HepG2 (cell line): ENCODE results near the gene ZNF492. TPM values are rescaled to one million over a fixed set of nuclear protein-coding genes. Genes with fewer than 3 reads are reported as not detected.

Source experiments
- ATAC-seq: fragments of 200-7000 bp; cut with Tn5 transposase; 3 replicates; pipeline ENCODE4 v1.9.1; 2020; ENCODE audit warnings: mild to moderate bottlenecking, moderate library complexity
- BruUV-seq: library from RNA; stranded (reverse); fragments of 400-500 nt; replicated peaks from 2 replicates; lab custom pipeline; 2021; lab: Mats Ljungman, UMichigan
- CTCF ChIA-PET: fragments of 300-600 bp; formaldehyde crosslinking; extraction: SDS; loops from one replicate; lab custom pipeline; 2021; ENCODE audit warnings: low total read pairs, inconsistent platforms, low intra/inter-chr PET ratio; lab: Yijun Ruan, JAX
- POLR2A ChIA-PET: fragments of 350-600 bp; sonication (Branson Sonifier 250); formaldehyde crosslinking; loops from one replicate; lab custom pipeline; 2020; ENCODE audit warnings: antibody characterized with exemption, inconsistent platforms; lab: Yijun Ruan, JAX
- DNase-seq: peaks from one replicate; pipeline ENCODE4 v3.0.0-alpha.2; 2015; ENCODE audit warnings: low spot score
- FAIRE-seq: peaks from 3 replicates; lab custom pipeline; 2011; peaks lifted over from hg19 to GRCh38; lab: Jason Lieb, UNC
- H2AFZ ChIP-seq: one replicate; pipeline ENCODE4 v1.6.1; 2011; ENCODE audit warnings: low read length, inconsistent platforms
- H3K27ac ChIP-seq: fragments of 300-600 bp; 3 replicates; pipeline ENCODE4 v1.8.0; 2011; ENCODE audit warnings: mixed run types, mild to moderate bottlenecking, mixed read lengths, low read length, inconsistent platforms; ENCODE audit not compliant: insufficient read depth; ENCODE audit errors: extremely low read length
- H3K27me3 ChIP-seq, 2 experiments: fragments of 200-600 bp in 1 of 2; 2 replicates in 1 of 2; 3 replicates in 1 of 2; pipeline versions ENCODE4 v1.6.0 to v1.8.0; 2011; ENCODE audit warnings: low read length in 2 of 2, mild to moderate bottlenecking in 2 of 2, moderate library complexity in 2 of 2, inconsistent platforms in 1 of 2; ENCODE audit not compliant: insufficient read depth in 2 of 2, control insufficient read depth in 1 of 2
- H3K36me3 ChIP-seq, 2 experiments: fragments of 200-600 bp in 1 of 2; replicated peaks in 1 of 2; 2 replicates in 1 of 2; 3 replicates in 1 of 2; pipeline versions ENCODE4 v1.5.1 to v1.8.0; 2011; ENCODE audit warnings: low read length in 2 of 2, inconsistent platforms in 1 of 2; ENCODE audit not compliant: insufficient read depth in 2 of 2, control insufficient read depth in 1 of 2
- H3K4me1 ChIP-seq: 2 replicates; pipeline ENCODE4 v1.5.1; 2012; ENCODE audit warnings: low read length, inconsistent platforms; ENCODE audit not compliant: insufficient read depth
- H3K4me2 ChIP-seq: 2 replicates; pipeline ENCODE4 v1.6.0; 2011; ENCODE audit warnings: low read depth, low read length, inconsistent platforms
- H3K4me3 ChIP-seq, 3 experiments: fragments of 200-600 bp in 1 of 3; sonication (generic), shearing (Covaris generic) in 1 of 3; replicated peaks in 1 of 3; 2 replicates each; pipeline ENCODE4 v1.5.1; 2011 to 2016; ENCODE audit warnings: low read length in 3 of 3, inconsistent platforms in 2 of 3, low read depth in 2 of 3, mild to moderate bottlenecking in 2 of 3, control low read depth in 1 of 3, mixed read lengths in 1 of 3; ENCODE audit not compliant: insufficient read depth in 1 of 3
- H3K79me2 ChIP-seq: one replicate; pipeline ENCODE4 v1.6.1; 2011; ENCODE audit warnings: low read length, inconsistent platforms; ENCODE audit not compliant: insufficient read depth
- H3K9ac ChIP-seq: 2 replicates; pipeline ENCODE4 v1.6.0; 2011; ENCODE audit warnings: mild to moderate bottlenecking, low read depth, low read length, inconsistent platforms; ENCODE audit not compliant: insufficient read depth
- H3K9me3 ChIP-seq: 2 replicates; pipeline ENCODE4 v1.5.1; 2012; ENCODE audit warnings: mild to moderate bottlenecking, low read length
- H4K20me1 ChIP-seq: 2 replicates; pipeline ENCODE4 v1.6.0; 2011; ENCODE audit warnings: inconsistent platforms, mild to moderate bottlenecking, low read length, moderate library complexity; ENCODE audit not compliant: insufficient read depth
- HBP1 ChIP-seq: IDR thresholded peaks from 2 replicates; pipeline ENCODE4 v1.6.1; 2016; ENCODE audit warnings: low read depth, control low read depth
- HMG20A ChIP-seq: IDR thresholded peaks from 2 replicates; pipeline ENCODE4 v1.6.1; 2016; ENCODE audit warnings: borderline replicate concordance
- HOXD1 ChIP-seq: sonication (generic); formaldehyde crosslinking; IDR thresholded peaks from 2 replicates; pipeline ENCODE4 v1.5.0; 2020; ENCODE audit warnings: missing genetic modification reagents
- KAT7 ChIP-seq: IDR thresholded peaks from 2 replicates; pipeline ENCODE4 v1.6.1; 2018; ENCODE audit warnings: borderline replicate concordance, missing compliant biosample characterization
- SAFB2 ChIP-seq: sonication (generic); formaldehyde crosslinking; IDR thresholded peaks from 2 replicates; pipeline ENCODE4 v1.5.1; 2020; ENCODE audit warnings: missing genetic modification reagents, low read depth, mild to moderate bottlenecking, borderline replicate concordance
- SMAD9 ChIP-seq: sonication (generic); formaldehyde crosslinking; IDR thresholded peaks from 2 replicates; pipeline ENCODE4 v1.5.1; 2020; ENCODE audit warnings: mild to moderate bottlenecking, missing genetic modification reagents
- TBL1XR1 ChIP-seq: fragments of 150-350 bp; IDR thresholded peaks from 2 replicates; pipeline ENCODE4 v1.6.1; 2014; ENCODE audit warnings: borderline replicate concordance, low read length; ENCODE audit not compliant: partially characterized antibody
- TFE3 ChIP-seq: IDR thresholded peaks from 2 replicates; pipeline ENCODE4 v1.6.1; 2016
- THAP9 ChIP-seq: sonication (generic); formaldehyde crosslinking; IDR thresholded peaks from 2 replicates; pipeline ENCODE4; 2020; ENCODE audit warnings: missing genetic modification reagents, mild to moderate bottlenecking, borderline replicate concordance
- ZBTB1 ChIP-seq: sonication (generic); formaldehyde crosslinking; IDR thresholded peaks from 2 replicates; pipeline ENCODE4 v1.4.0; 2020; ENCODE audit warnings: missing genetic modification reagents, borderline replicate concordance
- ZNF414 ChIP-seq: sonication (generic); formaldehyde crosslinking; IDR thresholded peaks from 2 replicates; pipeline ENCODE4 v1.5.0; 2020; ENCODE audit warnings: missing genetic modification reagents
- ZNF44 ChIP-seq: sonication (generic); formaldehyde crosslinking; IDR thresholded peaks from 2 replicates; pipeline ENCODE4 v1.5.1; 2020; ENCODE audit warnings: mild to moderate bottlenecking, missing genetic modification reagents
- ZNF530 ChIP-seq: sonication (generic); formaldehyde crosslinking; IDR thresholded peaks from 2 replicates; pipeline ENCODE4 v1.5.0; 2020; ENCODE audit warnings: low read depth, mild to moderate bottlenecking, missing genetic modification reagents
- WGBS: methylation state at CpG from one replicate; pipeline ENCODE4 v1.1.6; 2017; ENCODE audit warnings: low lambda C conversion rate; 5-methylcytosine and 5-hydroxymethylcytosine counted together
- in situ Hi-C: cut with HindIII; loops from 2 replicates; pipeline ENCODE4 v1.10.0; 2017; ENCODE audit warnings: low pct_unique_long_range_greater_than_20kb; ENCODE audit not compliant: extremely low pct_ligation_motif_present
- intact Hi-C: fragments of 100-400 bp; cut with micrococcal nuclease; formaldehyde crosslinking; loops from one replicate; pipeline ENCODE4 v1.10.0; 2022; ENCODE audit not compliant: unreplicated experiment
- polyA plus RNA-seq, 8 experiments: library from polyadenylated mRNA; depleted of rRNA in 3 of 8; stranded (reverse) in 7 of 8; unstranded in 1 of 8; fragments of >200 nt; fragmentation: Illumina TruSeq in 4 of 8; extraction: Trizol in 4 of 8; gene quantifications; 2 replicates each; pipeline versions ENCODE4 v1.2.1 to v1.2.3, GENCODE V29; 2011 to 2016; ENCODE audit warnings: low read depth in 4 of 8, missing spikeins in 1 of 8, mixed read lengths in 1 of 8; ENCODE audit not compliant: insufficient read depth in 1 of 8
- total RNA-seq, 5 experiments: library from RNA; depleted of rRNA; stranded (reverse); fragments of >200 nt; fragmentation: Illumina TruSeq; extraction: Trizol; gene quantifications; 2 replicates each; pipeline ENCODE4 v1.2.3, GENCODE V29; 2016; ENCODE audit warnings: low read depth in 1 of 5

Gene ZNF492
- total and polyA plus RNA-seq, 2 of the 13 experiments (the other 11 are each of a cell fraction or from before 2014, with no cell fraction given): not detected

- H3K4me3 ChIP-seq: no peak overlapping the region
- H3K79me2 ChIP-seq: no peaks in the 10 kb centered on the region
- H3K9ac ChIP-seq: no peak overlapping the region
- POLR2A ChIA-PET: no interaction called here
- no peaks in the 10 kb centered on the region for H3K27me3 ChIP-seq
- 0% methylated on average over 1 of the region's 6 CpGs for WGBS
- FAIRE-seq: no peak
- no peaks in the 10 kb centered on the region for H4K20me1 ChIP-seq
- CTCF ChIA-PET: no interaction called here
- in situ Hi-C loops: no loop called here
- BruUV-seq: no TSS peak
- H3K27ac ChIP-seq: no peak overlapping the region
- H3K4me1 ChIP-seq: no peaks in the 10 kb centered on the region
- TF ChIP-seq HBP1 (CRISPR knock-in tag): no peak
- TF ChIP-seq SMAD9: no peak
- TF ChIP-seq ZNF44 (CRISPR knock-in tag): no peak
- H3K4me2 ChIP-seq: no peak overlapping the region
- intact Hi-C loops: no loop called here
- no peak overlapping the region for H2AFZ ChIP-seq
- DNase-seq: no peak
- no peak for ATAC-seq
- peaks cover 81% of the 10 kb centered on the region for H3K9me3 ChIP-seq
- no peaks in the 10 kb centered on the region for H3K36me3 ChIP-seq
Observed at GRCh38 chr19:22620401-22620800, 13.7 kb upstream of the ZNF492 start.

GRCh38 chr19:22620912-22621311 lies 13.2 kb upstream of the ZNF492 start:
- ChIA-PET CTCF (no interaction called here), POLR2A (no interaction called here)
- Histone ChIP-seq H2AFZ (no peak overlapping the region), H3K27me3 (no peaks in the 10 kb centered on the region), H3K4me1 (no peaks in the 10 kb centered on the region), H4K20me1 (no peaks in the 10 kb centered on the region), H3K4me2 (no peak overlapping the region), H3K79me2 (no peaks in the 10 kb centered on the region), H3K36me3 (no peaks in the 10 kb centered on the region), H3K9ac (no peak overlapping the region), H3K4me3 (no peak overlapping the region), H3K27ac (no peak overlapping the region), H3K9me3 (peaks cover 81% of the 10 kb centered on the region)
- intact Hi-C loops: no loop called here
- in situ Hi-C loops: no loop called here
- WGBS: 0% methylated on average over 1 of the region's 1 CpG
- DNase-seq (no peak), ATAC-seq (no peak), FAIRE-seq (no peak)
- no TSS peak for BruUV-seq
- TF ChIP-seq ZNF530: no peak
- TF ChIP-seq SAFB2 (CRISPR knock-in tag): no peak
- no peak for TF ChIP-seq TBL1XR1
- no peak for TF ChIP-seq KAT7
- TF ChIP-seq HOXD1 (CRISPR knock-in tag): no peak
- TF ChIP-seq ZBTB1: no peak
- no peak for TF ChIP-seq THAP9 (CRISPR knock-in tag)
- no peak for TF ChIP-seq ZNF414 (CRISPR knock-in tag)
- no peak for TF ChIP-seq TFE3 (CRISPR knock-in tag)
- TF ChIP-seq HMG20A (CRISPR knock-in tag): no peak
